Fibroblast of pulmonary artery (primary cell): ENCODE measurements around the gene CDYL2.

ENCODE experiments used
- DNase-seq: peaks from one replicate; pipeline ENCODE4 v3.0.0-alpha.2; 2010; ENCODE audit warnings: low read depth
- H3K4me3 ChIP-seq: replicated peaks from 2 replicates; pipeline ENCODE4 v1.5.1; 2011; ENCODE audit warnings: low read depth, mild to moderate bottlenecking, control low read depth, low read length, moderate library complexity
- TF ChIP-seq, protein P1 (sequence below): IDR thresholded peaks from 2 replicates; pipeline ENCODE4 v1.5.1; 2011; ENCODE audit warnings: mild to moderate bottlenecking, control low read depth, low read length, inconsistent platforms; ENCODE audit errors: missing control alignments

The CDYL2 gene

DNA sequence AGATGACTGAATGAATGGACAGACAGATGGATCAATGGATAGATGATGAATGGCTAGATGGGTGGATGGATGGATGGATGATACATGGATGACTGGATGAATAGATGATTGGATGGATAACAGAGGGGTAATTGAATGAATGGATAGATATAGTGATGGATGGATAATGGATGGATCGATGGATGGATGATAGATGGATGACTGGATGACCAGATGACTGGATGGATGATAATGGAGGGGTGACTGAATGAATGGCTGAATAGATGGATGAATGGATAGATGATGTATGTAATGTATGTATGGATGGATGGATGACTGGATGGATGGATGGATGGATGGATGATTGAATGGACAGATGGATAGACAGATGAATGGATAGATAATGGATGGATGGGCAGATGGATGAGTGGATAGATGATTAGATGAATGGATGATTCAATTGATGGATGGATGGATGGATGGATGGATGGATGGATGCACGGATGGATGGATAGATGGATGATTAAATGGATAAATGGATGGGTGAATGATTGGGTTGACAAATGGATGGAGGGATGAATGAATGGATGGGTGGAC, 87.7 kb downstream of the CDYL2 start:
- no peak for DNase-seq
- no peak overlapping the region for H3K4me3 ChIP-seq
- TF ChIP-seq, protein P1, sequence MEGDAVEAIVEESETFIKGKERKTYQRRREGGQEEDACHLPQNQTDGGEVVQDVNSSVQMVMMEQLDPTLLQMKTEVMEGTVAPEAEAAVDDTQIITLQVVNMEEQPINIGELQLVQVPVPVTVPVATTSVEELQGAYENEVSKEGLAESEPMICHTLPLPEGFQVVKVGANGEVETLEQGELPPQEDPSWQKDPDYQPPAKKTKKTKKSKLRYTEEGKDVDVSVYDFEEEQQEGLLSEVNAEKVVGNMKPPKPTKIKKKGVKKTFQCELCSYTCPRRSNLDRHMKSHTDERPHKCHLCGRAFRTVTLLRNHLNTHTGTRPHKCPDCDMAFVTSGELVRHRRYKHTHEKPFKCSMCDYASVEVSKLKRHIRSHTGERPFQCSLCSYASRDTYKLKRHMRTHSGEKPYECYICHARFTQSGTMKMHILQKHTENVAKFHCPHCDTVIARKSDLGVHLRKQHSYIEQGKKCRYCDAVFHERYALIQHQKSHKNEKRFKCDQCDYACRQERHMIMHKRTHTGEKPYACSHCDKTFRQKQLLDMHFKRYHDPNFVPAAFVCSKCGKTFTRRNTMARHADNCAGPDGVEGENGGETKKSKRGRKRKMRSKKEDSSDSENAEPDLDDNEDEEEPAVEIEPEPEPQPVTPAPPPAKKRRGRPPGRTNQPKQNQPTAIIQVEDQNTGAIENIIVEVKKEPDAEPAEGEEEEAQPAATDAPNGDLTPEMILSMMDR = no peak

DNA sequence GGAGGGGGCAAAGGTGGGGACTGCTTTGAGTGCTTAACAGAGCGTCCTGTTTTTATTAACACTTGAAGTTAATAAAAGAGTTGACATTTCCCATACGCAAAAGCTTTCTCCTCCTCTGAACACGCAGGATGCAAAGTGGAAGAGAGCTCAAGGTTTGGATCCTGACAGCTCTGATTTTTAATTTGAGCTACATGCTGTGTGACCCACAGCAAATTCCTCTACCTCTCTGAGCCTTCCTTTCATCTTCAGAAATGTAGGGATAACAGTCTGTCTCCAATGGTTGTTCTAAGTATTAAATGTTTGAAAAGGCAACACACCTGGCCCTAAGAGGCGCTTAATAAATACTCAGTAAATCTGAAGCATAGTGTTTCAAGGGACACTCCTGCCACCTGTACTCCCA, 93.0 kb downstream of the CDYL2 start:
- no peak for DNase-seq
- TF ChIP-seq, protein P1 = no peak

DNA sequence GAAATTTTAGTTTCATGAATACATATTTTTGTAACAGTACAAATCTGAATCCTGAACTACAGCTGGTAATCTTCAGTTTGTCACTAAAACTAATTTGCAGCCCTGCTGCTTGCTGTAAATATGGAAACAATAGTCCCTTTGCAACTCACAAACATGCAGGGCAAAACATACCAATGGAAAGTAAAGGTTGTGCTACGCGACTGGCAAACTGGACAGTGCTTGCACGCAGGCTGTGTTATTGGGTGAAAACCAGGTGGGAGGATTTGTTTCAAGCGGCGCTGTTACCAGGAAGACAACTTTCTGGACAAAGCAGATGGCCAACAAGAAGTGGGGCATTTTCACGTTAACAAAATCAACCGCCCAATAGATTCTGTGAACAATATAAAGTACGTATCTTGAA, 93.5 kb downstream of the CDYL2 start:
- DNase-seq = no peak
- TF ChIP-seq, protein P1 = no peak
- no peak overlapping the region for H3K4me3 ChIP-seq

More for the DNA sequence above, 93.0 kb downstream of the CDYL2 start:
- H3K4me3 ChIP-seq = no peak overlapping the region

DNA sequence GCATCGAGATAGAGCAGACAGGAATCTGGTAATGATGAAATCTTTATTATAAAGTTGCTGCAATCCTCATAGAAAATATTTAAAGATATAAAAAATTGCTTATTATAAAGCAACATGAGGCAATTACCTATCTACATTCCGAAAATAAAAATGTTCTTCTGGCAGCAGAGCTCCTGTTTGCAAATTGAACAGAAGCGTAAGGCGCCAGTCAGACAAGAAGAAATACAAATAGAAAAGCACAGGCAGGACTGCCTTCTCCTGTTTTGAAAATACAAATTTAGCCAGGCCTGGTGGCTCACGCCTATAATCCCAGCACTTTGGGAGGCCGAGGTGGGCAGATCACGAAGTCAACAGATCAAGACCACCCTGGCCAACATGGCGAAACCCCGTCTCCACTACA, 95.6 kb downstream of the CDYL2 start:
- DNase-seq = no peak
- TF ChIP-seq, protein P1 = no peak
- no peak overlapping the region for H3K4me3 ChIP-seq

DNA sequence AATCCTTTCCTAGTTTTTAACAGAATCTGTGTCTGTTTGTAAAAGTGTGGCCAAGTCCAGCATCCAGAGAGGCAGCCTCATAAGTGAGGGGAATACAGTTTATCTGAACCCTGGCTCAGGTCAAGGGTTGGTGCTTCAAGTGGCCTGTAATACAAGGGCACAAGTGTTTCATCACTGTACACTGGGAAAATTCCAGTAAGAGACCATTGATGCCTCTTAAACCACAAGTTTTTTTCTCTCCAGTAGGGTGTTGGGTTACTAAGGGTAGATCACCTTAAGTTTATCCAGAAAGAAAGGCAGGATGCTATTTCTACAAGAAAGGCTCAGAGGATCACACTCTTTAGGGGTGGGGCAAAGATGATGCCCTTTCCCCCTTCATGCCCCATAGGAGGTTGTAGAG, 96.7 kb downstream of the CDYL2 start:
- H3K4me3 ChIP-seq = no peak overlapping the region
- TF ChIP-seq, protein P1 = no peak

DNA sequence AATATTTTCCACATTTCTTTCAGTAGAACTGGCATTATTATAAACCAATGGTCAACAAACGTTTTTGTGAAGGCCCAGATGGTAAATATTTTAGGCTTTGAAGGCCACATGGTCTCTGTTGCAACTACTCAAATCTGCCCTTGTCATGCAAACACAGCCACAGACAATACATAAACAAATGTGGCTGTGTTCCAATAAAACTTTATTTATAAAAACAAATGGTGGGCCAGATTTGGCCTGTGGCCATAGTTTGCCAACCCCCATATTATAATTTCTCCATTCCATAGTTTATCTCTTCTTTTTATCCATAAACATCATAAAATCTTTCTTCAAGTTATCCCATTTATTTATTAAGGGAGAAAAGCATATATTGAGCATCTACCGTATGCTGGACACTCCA, 98.8 kb downstream of the CDYL2 start:
- H3K4me3 ChIP-seq = no peak overlapping the region
- DNase-seq = no peak
- TF ChIP-seq, protein P1 = no peak

More for the DNA sequence above, 96.7 kb downstream of the CDYL2 start:
- no peak for DNase-seq

DNA sequence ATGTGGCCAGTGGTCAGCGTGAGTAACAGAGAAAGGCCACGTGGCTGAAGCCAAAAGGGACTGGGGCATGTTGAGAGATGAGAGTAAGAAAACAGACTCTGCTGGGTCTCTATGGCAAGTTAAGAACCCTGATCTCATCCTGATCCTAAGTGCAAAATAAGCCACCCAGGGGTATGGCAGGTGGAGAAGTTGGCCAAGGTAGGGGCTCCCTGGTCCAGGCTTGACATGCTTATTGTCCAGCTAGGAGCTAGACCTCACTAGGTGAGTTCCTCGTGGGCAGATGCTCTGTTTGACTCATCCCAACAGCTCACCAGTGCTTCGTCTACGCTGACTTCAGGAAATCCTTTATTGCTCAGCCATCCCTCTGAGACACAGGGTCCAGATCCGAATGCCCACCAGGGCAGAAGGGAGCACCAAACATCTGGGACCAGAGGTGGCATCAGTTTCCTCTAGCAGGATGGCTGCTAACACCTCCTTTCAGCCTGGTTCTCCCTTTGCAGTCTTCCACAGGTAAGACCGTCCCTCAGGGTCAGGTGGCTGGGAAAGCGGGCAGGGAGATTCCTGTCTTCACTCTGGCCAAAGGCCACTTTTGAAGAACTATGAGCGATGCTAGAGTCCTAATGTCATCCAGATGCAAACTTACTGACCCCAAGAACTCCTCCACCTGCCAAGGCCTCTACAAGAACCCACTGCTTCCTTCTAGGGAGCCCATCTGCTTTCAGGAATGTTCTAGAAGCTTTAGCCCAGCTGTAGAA, 99.5 kb downstream of the CDYL2 start:
- H3K4me3 ChIP-seq = no peak overlapping the region
- DNase-seq = no peak
- TF ChIP-seq, protein P1 = no peak
